Brain pericyte (primary cell): ENCODE results near the gene SLC17A7.
"Not testable (repeated sequence)": the region's sequence is repeated elsewhere in the genome, so short reads cannot be mapped to it uniquely, and the experiment has no call there.

Experiments used
- DNase-seq: peaks from one replicate; pipeline ENCODE4 v3.0.0-alpha.2; 2012; ENCODE audit warnings: low read depth, low spot score

The SLC17A7 gene

DNA sequence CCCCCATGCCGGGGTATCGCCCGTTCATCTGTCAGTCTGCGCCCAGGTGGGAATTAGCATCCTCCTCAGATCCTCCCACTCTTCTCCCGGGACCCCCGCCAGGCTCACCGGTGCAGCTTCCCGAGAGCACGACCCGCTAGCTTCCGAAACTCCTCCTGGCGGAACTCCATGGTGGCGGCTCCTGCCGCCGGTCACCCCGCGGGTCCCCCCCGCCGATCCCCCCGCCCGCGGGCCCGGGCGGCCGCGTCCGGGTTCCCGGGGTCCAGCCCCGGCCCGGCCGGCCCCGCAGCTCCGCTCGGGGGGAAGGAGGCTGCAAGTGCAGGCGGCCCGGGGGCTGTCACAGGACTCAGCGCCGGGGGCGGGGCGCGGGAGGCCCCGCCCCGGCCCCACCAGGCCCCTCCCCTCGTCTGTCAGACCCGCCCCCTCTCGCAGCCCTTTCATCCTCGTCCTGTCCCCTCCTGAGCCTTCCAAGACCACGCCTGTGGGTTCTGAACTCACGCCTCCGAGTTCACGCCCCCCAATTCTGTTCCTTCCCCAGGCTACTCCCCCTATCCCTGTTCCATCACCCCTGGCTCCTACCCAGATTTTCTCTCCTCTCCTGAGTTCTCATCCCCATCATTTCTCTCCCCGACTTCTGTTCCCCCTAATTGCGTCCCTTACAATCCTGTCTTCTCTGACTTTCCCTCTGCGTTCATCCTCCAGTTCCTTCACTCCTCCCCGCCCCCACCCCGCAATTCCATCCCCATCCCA, at the start of gene SLC17A7:
Gene SLC17A7, minus strand, starts transcription at position 318 of the 750 bp plus-strand sequence. Its CDS starts 148 bp downstream, at position 170.
- no peak for DNase-seq

DNA sequence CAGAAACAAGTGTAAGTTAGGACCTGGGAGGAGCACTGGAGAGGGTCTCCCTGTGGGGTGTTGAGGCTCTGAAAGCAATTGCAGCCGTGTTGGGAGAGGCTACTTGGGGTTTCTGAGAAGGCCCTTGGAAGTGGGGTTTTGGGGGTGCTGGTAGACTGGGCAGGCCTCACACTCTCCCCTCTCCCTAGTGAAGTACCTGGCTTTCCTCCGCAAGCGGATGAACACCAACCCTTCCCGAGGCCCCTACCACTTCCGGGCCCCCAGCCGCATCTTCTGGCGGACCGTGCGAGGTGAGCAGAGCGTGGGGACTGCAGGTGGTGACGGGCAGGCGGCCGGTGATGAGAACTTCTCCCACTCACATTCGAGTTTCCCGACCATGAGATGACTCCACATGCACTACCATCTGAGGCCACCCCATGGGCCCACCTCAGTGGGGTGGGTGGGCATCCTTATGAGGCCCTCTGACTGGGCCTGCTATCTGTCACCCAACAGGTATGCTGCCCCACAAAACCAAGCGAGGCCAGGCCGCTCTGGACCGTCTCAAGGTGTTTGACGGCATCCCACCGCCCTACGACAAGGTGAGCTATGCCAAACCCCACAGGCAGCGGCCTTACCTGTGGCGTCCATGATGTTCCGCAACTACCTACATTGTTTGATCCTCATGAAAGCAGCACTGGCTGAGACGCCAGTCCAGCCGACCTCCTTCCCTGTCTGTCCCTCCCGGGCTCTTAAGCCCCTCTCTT, 49.1 kb upstream of the SLC17A7 start:
- DNase-seq, result no peak

DNA sequence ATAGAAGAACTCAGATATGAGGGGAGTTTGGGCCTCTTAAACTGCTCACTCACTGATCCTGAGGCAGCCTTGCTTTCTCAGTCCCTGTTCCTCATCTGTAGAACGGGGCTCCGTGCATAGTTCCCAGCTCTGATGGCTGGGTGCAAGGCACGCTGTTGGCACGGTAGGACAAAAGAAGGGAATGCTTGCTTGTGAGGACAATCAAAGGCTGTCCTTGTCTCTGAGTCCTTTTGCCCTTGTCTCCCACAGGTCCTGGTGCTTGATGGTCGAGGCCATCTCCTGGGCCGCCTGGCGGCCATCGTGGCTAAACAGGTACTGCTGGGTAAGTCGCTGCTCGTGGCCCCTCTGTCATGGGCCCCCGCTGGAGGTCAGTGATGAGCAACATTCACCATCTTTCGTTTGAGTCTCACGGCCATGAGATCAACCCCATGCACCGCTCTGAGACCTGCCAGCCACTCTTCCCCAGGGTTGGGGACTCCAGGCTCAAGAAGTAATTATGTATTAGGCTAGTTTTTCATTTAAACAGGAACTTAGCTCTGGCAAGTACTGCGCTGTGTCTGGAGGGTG, 48.4 kb upstream of the SLC17A7 start:
- DNase-seq, result no peak

DNA sequence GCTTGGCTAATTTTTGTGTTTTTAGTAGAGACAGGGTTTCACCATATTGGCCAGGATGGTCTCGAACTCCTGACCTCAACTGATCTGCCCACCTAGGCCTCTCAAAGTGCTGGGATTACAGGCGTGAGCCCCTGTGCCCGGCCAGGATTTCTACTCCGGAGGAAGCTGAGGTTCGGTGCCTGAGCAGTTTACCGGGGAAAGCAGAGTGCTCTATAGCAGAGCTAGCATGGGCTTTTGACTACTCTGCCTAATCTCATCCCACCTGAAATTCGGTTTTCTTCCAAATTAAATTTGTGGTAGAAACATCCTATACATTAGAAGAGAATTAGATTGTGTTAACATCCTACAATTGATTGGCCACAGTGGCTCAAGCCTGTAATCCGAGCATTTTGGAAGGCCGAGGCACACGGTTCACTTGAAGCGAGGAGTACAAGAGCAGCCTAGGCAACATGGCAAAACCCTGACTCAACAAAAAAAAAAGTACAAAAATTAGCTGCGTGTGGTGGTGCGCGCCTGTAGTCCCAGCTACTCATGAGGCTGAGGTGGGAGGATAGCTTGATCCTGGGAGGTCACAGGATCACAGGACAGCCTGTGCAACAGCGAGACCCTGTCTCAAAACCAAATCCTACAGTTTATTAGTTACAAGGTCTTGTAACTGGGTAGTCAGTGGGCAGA, 47.7 kb upstream of the SLC17A7 start:
- no peak for DNase-seq

DNA sequence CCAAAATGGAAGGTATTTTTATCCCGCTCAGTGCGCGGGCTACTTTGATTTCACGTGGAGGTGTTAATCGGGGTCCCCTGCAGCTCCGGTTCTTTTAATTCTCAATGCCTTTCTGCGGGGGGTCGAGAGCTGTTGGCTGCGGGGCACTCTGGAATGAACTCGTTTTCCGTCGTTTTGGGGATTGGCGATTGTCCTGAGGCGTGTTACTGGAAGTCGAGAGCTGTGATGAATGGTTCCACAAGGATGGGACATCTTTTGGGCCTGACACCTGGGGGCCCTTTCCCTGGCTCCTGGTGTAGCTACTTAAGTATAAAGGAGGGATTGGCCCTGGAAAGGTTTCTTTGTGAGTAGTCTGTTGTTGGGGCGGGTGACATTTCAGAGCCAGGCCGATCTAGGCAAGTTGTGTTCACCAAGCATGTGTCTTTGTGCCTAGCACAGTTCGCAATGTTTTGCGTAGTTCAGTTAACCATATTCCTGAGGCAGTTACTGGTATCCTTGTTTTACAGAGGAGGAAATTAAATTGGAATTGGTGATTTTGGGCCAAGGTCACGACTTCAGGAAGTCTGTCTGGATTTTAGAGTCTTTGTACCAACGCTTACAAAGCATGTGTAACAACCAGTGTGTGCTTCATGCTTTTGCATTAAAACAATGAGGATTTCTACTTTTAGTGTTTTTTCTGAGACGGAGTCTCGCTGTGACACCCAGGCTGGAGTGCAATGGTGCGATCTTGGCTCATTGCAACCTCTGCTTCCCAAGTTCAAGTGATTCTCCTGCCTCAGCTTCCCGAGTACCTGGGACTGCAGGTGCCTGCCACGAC, 46.9 kb upstream of the SLC17A7 start:
- DNase-seq, result no peak

DNA sequence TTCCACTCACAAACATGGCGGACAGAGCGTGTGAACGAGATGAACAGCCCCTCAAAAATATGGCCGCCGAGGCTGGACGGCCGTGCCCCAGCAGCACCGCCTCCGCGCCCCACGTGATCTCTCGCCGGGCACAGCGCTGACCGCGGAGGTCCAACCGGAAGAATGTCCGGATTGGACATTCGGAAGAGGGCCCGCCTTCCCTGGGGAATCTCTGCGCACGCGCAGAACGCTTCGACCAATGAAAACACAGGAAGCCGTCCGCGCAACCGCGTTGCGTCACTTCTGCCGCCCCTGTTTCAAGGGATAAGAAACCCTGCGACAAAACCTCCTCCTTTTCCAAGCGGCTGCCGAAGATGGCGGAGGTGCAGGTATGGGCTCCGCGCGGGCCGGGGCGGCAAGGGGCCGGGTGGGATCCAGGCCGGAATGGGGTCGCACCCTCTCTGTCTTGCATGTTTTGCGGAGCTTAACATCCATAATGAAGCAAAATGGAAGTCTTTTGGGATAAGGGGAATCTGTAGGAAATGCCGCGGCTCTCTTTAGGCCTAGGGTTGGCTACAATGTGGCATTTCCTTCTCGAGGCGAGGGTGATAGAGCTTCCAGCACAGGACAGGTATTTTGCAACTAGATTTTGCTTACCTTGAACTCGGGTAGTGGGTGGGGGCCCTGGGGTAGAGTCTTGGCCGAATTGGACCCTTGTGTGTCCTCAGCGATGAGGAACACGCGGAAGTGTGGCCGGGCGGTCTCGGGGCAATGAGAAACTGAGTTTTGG, 46.1 kb upstream of the SLC17A7 start, which contains the start of gene RPL13A:
Gene RPL13A, plus strand, starts transcription at position 332 of the 769 bp plus-strand sequence. Its CDS starts 22 bp downstream, at position 354.
- peak; percentile 100 for DNase-seq

DNA sequence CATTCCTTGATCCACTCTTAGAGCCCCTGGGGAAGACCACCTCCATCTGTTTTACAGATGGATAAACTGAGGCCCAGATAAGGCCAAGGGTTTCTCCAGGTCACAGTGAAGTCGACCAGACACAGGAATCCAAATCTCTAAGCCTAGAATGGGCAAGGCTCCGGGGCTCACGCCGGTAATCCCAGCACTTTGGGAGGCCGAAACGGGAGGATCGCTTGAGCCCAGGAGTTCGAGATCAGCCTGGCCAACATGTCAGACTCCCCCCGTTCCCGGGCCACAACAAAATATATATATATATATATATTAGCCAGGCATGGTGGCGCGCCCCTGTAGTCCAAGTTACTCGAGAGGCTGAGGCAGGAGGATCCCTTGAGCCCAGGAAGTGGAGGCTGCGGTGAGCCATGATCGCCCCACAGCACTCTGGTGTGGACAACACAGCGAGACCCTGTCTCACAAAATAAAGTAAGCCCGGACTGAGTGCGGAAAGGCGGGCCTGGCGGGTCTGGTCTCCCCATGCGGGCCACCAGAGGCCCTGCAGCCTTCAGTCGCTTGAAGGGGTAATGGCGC, 45.5 kb upstream of the SLC17A7 start:
- no peak for DNase-seq

DNA sequence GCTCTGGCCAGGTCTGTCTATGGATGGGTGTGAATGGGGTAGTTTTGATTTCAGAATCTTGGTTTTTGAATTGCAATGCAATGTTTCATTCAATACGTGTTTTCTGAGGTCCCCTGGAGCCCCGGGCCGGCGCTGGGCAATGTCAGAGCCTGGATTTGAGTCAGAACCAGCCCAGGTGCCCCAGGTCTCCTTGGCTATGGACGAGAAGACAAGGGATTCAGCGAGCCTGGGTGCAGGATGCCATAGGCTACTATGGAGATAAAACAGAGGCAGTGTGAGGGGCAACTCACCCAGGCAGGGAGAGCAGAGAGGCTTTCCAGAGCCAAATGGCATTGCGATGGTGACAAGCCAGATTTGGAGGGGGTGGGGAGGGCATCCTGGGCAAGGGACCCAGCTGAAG, 44.9 kb upstream of the SLC17A7 start:
- no peak for DNase-seq

DNA sequence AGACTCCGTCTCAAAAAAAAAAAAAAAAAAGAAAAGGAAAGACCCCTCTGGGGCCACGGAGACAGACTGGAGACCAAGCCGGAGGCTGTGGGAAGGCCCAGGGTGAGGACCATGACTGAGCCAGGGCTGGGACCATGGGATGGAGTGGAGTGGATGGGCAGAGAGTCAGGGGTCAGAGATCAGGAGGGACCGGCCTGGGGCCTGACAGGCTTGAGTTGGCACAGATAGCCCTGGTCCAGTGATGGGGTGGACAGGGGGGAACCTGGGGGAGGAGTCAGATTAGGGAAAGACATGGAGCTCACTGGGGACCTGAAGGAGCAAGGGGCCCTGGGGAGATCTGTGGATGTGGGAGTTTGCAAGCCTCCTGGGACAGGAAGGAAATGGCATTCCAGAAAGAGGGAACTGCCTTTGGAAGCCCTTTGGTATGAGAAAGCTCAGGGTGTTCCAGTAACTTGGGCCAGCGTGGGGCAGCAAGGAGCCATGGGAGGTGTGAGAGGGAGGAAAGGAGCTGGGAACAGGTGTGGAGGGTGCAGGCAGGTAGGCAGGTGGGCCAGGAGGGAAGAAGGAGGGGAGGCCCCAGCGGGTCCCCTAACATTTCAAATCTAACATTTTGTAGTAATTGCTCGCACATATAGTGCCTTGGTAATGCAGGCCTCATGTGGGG, 39.8 kb upstream of the SLC17A7 start:
- DNase-seq, result no peak

DNA sequence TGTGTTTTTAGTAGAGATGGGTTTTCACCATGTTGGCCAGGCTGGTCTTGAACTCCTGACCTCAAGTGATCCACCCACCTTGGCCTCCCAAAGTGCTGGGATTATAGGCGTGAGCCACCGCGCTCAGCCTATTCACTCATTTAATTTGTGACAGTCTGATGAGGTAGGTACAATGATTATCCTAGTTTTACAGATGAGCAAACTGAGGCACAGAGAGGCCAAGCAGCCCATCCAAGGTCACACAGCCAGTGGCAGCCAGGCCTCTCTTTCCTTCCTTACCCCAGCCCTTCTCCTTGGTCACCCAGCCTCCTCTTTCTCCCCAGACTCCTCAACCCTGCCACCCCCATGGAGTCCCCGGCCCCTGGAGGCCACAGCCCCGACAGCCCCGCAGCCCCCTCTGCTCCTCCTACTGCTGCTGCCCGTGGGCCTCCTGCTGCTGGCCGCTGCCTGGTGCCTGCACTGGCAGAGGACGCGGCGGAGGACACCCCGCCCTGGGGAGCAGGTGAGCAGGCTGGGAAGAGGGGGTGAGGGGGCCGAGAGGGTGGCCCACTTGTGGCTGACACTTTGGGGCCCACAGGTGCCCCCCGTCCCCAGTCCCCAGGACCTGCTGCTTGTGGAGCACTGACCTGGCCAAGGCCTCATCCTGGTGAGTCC, 38.8 kb upstream of the SLC17A7 start:
- DNase-seq, result no peak

DNA sequence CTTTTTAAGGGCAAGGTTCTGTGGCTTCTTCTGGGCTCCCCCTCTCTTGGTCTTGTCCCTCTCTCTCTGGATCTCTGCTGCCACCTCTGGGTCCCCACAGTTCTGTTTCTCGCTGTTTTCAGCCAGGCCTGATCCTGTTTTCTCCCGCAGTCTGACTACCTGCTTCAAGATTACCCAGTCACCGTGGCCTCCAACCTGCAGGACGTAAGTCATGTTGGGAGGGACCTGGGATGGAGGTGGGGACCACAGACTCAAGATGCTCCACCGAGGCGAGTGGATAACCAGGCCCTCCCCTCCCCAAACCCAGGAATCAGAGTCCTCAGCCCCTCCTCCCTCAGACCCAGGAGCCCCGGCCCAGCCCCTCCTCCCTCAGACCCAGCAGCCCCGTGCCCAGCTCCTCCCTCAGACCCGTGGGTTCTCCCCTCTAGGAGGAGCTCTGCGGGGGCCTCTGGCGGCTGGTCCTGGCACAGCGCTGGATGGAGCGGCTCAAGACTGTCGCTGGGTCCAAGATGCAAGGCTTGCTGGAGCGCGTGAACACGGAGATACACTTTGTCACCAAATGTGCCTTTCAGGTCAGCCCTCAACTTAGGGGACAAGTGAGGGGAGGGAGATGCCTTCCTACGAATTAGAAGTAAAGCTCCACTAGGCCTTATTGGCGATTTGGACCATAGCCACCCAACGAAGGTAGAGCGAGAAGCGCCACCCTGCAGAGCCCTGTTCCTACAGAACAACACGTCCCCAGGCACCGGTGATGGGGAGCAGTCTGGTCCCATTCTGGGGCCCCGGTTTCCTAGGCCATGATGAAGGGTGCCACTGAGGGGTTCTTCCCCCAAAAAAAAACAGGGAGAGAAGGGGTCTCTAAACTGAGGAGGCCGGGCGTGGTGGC, 34.9 kb upstream of the SLC17A7 start:
- DNase-seq, result no peak

DNA sequence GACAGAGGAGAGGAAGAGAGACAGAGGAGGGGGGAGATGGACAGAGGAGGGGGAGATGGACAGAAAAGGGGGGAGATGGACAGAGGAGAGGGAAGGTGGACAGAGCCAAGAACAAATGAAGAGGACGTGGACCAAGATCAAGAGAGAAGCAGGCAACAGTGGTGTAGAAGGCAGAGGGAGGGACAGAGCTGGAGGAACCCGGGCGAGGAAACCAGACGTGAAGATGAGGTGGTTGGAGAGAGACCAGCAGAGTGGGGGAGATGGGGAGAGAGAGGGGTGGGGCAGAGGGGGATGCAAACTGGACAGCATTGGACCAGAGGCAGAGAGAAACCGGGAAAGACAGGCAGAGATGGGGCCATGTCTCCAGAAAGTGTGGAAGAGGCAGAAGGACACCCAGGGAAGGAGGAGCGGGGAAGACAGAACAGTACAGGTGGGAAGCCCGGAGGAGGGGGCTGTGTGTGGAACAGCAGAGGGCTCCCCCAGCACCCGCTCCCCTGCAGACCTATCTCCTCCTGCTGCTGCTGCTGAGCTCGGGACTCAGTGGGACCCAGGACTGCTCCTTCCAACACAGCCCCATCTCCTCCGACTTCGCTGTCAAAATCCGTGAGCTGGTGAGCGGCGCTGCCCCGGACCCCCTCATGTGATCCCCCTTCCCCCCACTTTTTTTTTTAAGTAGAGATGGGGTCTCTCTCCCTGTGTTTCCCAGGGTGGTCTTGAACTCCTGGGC, 34.0 kb upstream of the SLC17A7 start:
- DNase-seq, result no peak

DNA sequence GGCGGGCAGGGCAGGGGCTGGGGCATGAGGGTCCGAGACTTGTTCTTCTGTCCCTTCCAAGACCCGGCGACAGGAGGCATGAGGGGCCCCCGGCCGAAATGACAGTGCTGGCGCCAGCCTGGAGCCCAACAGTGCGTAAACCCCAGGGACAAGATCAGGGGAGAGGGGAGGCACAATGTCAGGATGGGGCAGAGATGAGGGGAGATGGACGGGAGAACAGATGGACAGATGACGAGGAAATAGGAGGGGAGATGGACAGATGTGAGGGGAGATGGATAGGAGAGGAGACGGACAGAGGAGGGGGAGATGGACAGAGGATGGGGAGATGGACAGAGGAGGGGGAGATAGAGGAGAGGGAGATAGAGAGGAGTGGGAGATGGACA, 33.2 kb upstream of the SLC17A7 start:
- DNase-seq, result no peak

DNA sequence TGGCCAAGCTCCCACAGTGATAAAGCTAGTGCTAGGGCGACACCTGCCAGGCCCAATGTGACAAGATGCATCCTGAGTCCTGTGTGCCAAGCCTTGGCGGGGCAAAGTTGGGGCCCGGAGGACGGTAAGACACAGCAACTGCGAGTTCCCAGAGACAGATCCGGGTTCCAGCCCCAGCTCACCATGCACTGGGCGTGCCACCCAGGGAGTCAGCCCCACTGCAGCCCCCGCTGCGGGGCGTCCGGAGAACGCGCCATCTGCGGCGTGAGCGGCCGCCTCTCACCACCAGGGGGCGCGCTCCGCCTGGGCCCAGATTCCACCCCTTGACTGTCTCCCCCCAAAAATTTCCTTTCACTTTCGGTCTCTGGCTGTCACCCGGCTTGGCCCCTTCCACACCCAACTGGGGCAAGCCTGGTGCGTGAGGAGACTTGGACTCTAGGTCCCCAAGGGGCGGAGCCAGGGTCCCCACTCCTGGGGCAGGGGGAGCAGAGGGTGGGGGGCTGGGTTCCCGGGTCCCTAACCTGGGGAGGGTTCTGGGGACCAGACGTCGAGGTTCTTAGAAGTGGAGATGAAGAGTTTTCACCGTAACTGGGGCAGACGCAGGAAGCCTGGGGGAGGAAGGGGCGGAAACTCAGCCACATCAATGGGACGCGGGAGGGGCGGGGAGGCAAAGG, 32.7 kb upstream of the SLC17A7 start, which contains the start of gene FLT3LG:
Gene FLT3LG, plus strand, starts transcription at position 348 of the 674 bp plus-strand sequence. CDS start 425 bp downstream, outside the sequence.
- no peak for DNase-seq

DNA sequence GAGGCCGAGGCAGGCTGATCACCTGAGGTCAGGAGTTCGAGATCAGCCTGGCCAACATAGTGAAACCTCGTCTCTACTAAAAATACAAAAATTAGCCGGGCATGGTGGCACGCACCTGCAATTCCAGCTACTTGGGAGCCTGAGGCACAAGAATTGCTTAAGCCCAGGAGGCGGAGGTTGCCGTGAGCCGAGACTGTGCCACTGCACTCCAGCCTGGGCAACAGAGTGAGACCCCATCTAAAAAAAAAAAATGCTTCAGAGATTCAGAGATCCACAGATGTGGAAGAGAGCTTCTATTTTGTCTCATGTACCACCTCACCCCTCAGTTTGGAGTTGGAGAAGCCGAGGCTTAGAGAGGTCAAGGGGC, 32.2 kb upstream of the SLC17A7 start:
- DNase-seq, result not testable (repeated sequence)

DNA sequence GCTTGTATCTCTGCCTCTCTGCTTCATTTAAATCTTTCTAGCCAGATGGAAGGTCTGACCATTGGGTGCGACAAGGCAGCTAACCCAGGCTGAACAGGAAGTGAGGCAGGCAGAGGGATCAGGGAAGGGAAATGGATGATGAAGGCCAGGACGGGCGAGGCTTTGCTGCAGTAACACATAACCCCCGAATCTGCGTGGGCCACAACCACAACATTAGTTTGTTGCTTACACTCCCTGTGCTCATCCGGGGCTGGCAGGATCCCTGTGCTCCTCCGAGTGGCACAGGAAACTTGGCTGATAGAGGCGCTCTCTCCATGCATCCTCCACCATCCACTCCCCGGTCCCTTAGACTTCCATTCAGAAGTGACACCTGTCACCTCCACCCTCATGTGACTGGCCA, 31.6 kb upstream of the SLC17A7 start:
- no peak for DNase-seq

DNA sequence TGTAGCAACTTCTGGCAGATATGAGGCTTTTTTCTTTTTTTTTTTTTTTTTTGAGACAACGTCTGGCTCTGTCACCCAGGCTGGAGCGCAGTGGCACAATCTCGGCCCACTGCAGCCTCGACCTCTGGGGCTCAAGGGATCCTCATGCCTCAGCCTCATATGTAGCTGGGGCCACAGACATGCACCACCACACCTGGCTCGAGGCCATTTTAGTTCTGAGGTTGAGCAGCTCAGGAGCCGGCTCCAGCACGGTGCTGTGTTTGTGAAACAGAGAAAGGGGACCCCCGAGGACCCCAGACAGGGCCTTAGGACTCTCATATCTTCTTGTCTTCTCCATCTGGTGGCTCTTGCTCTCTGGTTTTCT, 29.3 kb upstream of the SLC17A7 start:
- DNase-seq, result no peak
